SH-SY5Y (cell line): ENCODE results near the gene HDDC2.

Experiments used
- GATA2 ChIP-seq: IDR thresholded peaks from 2 replicates; pipeline ENCODE4 v1.6.1; 2011; ENCODE audit warnings: mild to moderate bottlenecking, low read depth, low read length
- GATA3 ChIP-seq: IDR thresholded peaks from 2 replicates; pipeline ENCODE4 v1.6.1; 2011; ENCODE audit warnings: low read depth, mild to moderate bottlenecking, low read length, moderate library complexity

DNA sequence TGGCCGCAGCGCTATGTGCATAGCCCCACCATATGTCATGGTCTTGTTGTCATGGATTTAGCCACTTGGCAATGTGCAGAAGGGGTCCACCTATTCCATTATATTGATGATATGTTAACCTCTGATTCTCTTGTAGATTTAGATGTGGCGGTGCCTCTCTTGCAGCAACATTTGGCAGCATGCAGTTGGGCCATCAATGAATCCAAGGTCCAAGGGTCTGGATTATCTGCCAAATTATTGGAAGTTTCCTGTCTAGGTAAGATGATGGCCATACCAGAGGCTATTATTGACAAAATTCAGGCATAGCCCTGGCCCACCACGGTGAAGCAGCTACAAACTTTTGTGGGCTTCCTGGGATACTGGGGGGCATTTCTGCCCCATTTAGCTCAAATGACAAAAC is 31.4 kb downstream of the HDDC2 start:
- TF ChIP-seq GATA2 (no peak), GATA3 (no peak)
